Hepatocyte (in vitro differentiated cells): Measurements from ENCODE around the gene AGAP9. TPM values are rescaled to one million over a fixed set of nuclear protein-coding genes. Genes with fewer than 3 reads are reported as not detected.

ENCODE experiments used
- DNase-seq: peaks from one replicate; pipeline ENCODE4 v3.0.0-alpha.2; 2016; ENCODE audit warnings: low spot score
- H2AFZ ChIP-seq: fragments of 200-600 bp; sonication (generic); 2 replicates; pipeline ENCODE4 v1.6.0; 2016; ENCODE audit warnings: antibody characterized with exemption, mild to moderate bottlenecking
- H3K27ac ChIP-seq: fragments of 200-600 bp; sonication (generic); 2 replicates; pipeline ENCODE4 v1.5.1; 2016; ENCODE audit warnings: mild to moderate bottlenecking
- H3K27me3 ChIP-seq: fragments of 200-600 bp; sonication (generic); 2 replicates; pipeline ENCODE4 v1.6.1; 2016
- H3K36me3 ChIP-seq: fragments of 200-600 bp; sonication (generic); replicated peaks from 2 replicates; pipeline ENCODE4 v1.5.1; 2016; ENCODE audit warnings: low read depth; ENCODE audit not compliant: insufficient read depth
- H3K4me1 ChIP-seq: fragments of 200-600 bp; sonication (generic); 2 replicates; pipeline ENCODE4 v1.5.1; 2016; ENCODE audit warnings: mild to moderate bottlenecking, moderate library complexity; ENCODE audit not compliant: insufficient read depth
- H3K4me2 ChIP-seq: fragments of 200-600 bp; sonication (generic); 2 replicates; pipeline ENCODE4 v1.6.0; 2016
- H3K4me3 ChIP-seq: fragments of 200-600 bp; sonication (generic); 2 replicates; pipeline ENCODE4 v1.5.1; 2016; ENCODE audit warnings: mild to moderate bottlenecking
- H3K79me2 ChIP-seq: fragments of 200-600 bp; sonication (generic); 2 replicates; pipeline ENCODE4 v1.6.0; 2017; ENCODE audit warnings: mild to moderate bottlenecking
- H3K9me2 ChIP-seq: fragments of 200-600 bp; sonication (generic); replicated peaks from 2 replicates; pipeline ENCODE4 v1.6.0; 2017; ENCODE audit warnings: mild to moderate bottlenecking; ENCODE audit not compliant: insufficient read depth
- H3K9me3 ChIP-seq: fragments of 200-600 bp; sonication (generic); 2 replicates; pipeline ENCODE4 v1.5.1; 2016; ENCODE audit warnings: low read depth, mild to moderate bottlenecking
- H4K20me1 ChIP-seq: fragments of 200-600 bp; sonication (generic); 2 replicates; pipeline ENCODE4 v1.6.0; 2016; ENCODE audit warnings: mild to moderate bottlenecking; ENCODE audit not compliant: insufficient read depth, poor library complexity, severe bottlenecking
- CTCF ChIP-seq: fragments of 200-600 bp; sonication (generic); IDR thresholded peaks from 2 replicates; pipeline ENCODE4 v1.5.1; 2016; ENCODE audit warnings: antibody characterized with exemption, mild to moderate bottlenecking; ENCODE audit not compliant: poor library complexity
- EZH2 ChIP-seq: fragments of 200-600 bp; sonication (generic); IDR thresholded peaks from 2 replicates; pipeline ENCODE4 v1.6.1; 2016; ENCODE audit warnings: antibody characterized with exemption, mild to moderate bottlenecking, borderline replicate concordance
- EZH2phosphoT487 ChIP-seq: fragments of 200-600 bp; sonication (generic); IDR thresholded peaks from one replicate; pipeline ENCODE4 v1.6.1; 2018; ENCODE audit warnings: antibody characterized with exemption, mild to moderate bottlenecking, low read depth, moderate library complexity; ENCODE audit not compliant: unreplicated experiment, severe bottlenecking
- WGBS: methylation state at CpG from one replicate; pipeline ENCODE4 v1.1.6; 2016; ENCODE audit warnings: low lambda C conversion rate; ENCODE audit errors: missing lambda C conversion rate; 5-methylcytosine and 5-hydroxymethylcytosine counted together
- polyA plus RNA-seq: library from polyadenylated mRNA; unstranded; fragments of >200 nt; fragmentation: Nextera tagmentation; extraction: Ambion mirVana; gene quantifications from 2 replicates; pipeline ENCODE4 v1.2.1, GENCODE V29; 2016
- total RNA-seq: library from RNA; depleted of rRNA; stranded (reverse); fragments of >200 nt; gene quantifications from 2 replicates; pipeline ENCODE4 v1.2.3, GENCODE V29; 2014

Gene AGAP9
- total and polyA plus RNA-seq, 2 experiments from 2014 or later = 6.9 to 9.4 TPM

GRCh38 chr10:47458466-47459154 is 64.8 kb downstream of the AGAP9 start:
- Histone ChIP-seq H2AFZ (no peak overlapping the region), H3K4me1 (peaks cover 32% of the 10 kb centered on the region), H3K36me3 (no peaks in the 10 kb centered on the region), H4K20me1 (no peaks in the 10 kb centered on the region), H3K9me3 (no peaks in the 10 kb centered on the region), H3K79me2 (no peaks in the 10 kb centered on the region), H3K27me3 (no peaks in the 10 kb centered on the region), H3K4me2 (peak overlapping the region; percentile 34), H3K27ac (peak overlapping the region; percentile 57), H3K9me2 (no peaks in the 10 kb centered on the region), H3K4me3 (no peak overlapping the region)
- DNase-seq = peak; percentile 65
- TF ChIP-seq CTCF (no peak), EZH2phosphoT487 (no peak), EZH2 (no peak)
- WGBS = 58% methylated on average over 4 of the region's 4 CpGs

- no peaks in the 10 kb centered on the region for H3K9me3 ChIP-seq
- no peak for DNase-seq
- no peak overlapping the region for H3K4me2 ChIP-seq
- H3K4me1 ChIP-seq = peaks cover 36% of the 10 kb centered on the region
- no peaks in the 10 kb centered on the region for H3K27me3 ChIP-seq
- H3K9me2 ChIP-seq = no peaks in the 10 kb centered on the region
- peak overlapping the region; percentile 32 for H3K27ac ChIP-seq
- no peaks in the 10 kb centered on the region for H3K79me2 ChIP-seq
- 100% methylated on average over 1 of the region's 1 CpG for WGBS
- H3K4me3 ChIP-seq = no peak overlapping the region
- H2AFZ ChIP-seq = no peak overlapping the region
- no peaks in the 10 kb centered on the region for H4K20me1 ChIP-seq
- TF ChIP-seq CTCF (no peak), EZH2 (no peak), EZH2phosphoT487 (no peak)
- H3K36me3 ChIP-seq = no peaks in the 10 kb centered on the region
Observed at GRCh38 chr10:47457826-47458225, 65.6 kb downstream of the AGAP9 start.

GRCh38 chr10:47457528-47457820 is 66.0 kb downstream of the AGAP9 start:
- H3K79me2 ChIP-seq = no peaks in the 10 kb centered on the region
- 100% methylated on average over 1 of the region's 1 CpG for WGBS
- no peak for DNase-seq

More at GRCh38 chr10:47457528-47457820, 66.0 kb downstream of the AGAP9 start:
- Histone ChIP-seq H4K20me1 (no peaks in the 10 kb centered on the region), H3K27me3 (no peaks in the 10 kb centered on the region), H3K4me3 (no peak overlapping the region), H3K9me3 (no peaks in the 10 kb centered on the region), H3K36me3 (no peaks in the 10 kb centered on the region), H2AFZ (no peak overlapping the region), H3K9me2 (no peaks in the 10 kb centered on the region), H3K4me2 (no peak overlapping the region), H3K27ac (no peak overlapping the region), H3K4me1 (peaks cover 37% of the 10 kb centered on the region)
- TF ChIP-seq EZH2 (no peak), EZH2phosphoT487 (no peak), CTCF (no peak)
